Lung (tissue), 12 donors: ENCODE measurements around the gene TPO. TPM values are rescaled to one million over a fixed set of nuclear protein-coding genes. Genes with fewer than 3 reads are reported as not detected.

Experiments
- ATAC-seq: fragments of 200-7000 bp; cut with Tn5 transposase; one replicate; pipeline ENCODE4 v1.9.1; 2020; ENCODE audit warnings: moderate number of reproducible peaks; ENCODE audit not compliant: insufficient read depth, low FRiP score
- DNase-seq, 3 donors: peaks; one replicate each; pipeline ENCODE4 v3.0.0-alpha.2; 2013 to 2017
- H3K27ac ChIP-seq, 2 donors: one replicate each; pipeline ENCODE4 v1.5.1; 2013; ENCODE audit warnings: mild to moderate bottlenecking in 2 of 2, moderate library complexity in 2 of 2, control low read depth in 1 of 2, inconsistent platforms in 1 of 2, low read depth in 1 of 2, low read length in 1 of 2
- H3K27me3 ChIP-seq, 3 donors: one replicate each; pipeline ENCODE4 v1.5.1; 2013; ENCODE audit warnings: low read length in 2 of 3; ENCODE audit not compliant: control insufficient read depth in 3 of 3, insufficient read depth in 3 of 3
- H3K36me3 ChIP-seq, 4 donors: one replicate each; pipeline ENCODE4 v1.5.1; 2013; ENCODE audit warnings: low read length in 4 of 4, mild to moderate bottlenecking in 1 of 4, moderate library complexity in 1 of 4; ENCODE audit not compliant: control insufficient read depth in 4 of 4, insufficient read depth in 4 of 4
- H3K4me1 ChIP-seq, 5 donors: one replicate each; pipeline ENCODE4 v1.5.1; 2013; ENCODE audit warnings: low read length in 5 of 5, mild to moderate bottlenecking in 2 of 5, moderate library complexity in 1 of 5; ENCODE audit not compliant: control insufficient read depth in 5 of 5, insufficient read depth in 5 of 5
- H3K4me3 ChIP-seq: one replicate; pipeline ENCODE4 v1.5.1; 2013; ENCODE audit warnings: mild to moderate bottlenecking, control low read depth, moderate library complexity
- H3K9ac ChIP-seq, 2 donors: one replicate each; pipeline ENCODE4 v1.5.1; 2013; ENCODE audit warnings: low read length in 2 of 2, control low read depth in 1 of 2; ENCODE audit not compliant: insufficient read depth in 1 of 2
- H3K9me3 ChIP-seq, 4 donors: one replicate each; pipeline ENCODE4 v1.5.1; 2013; ENCODE audit warnings: low read length in 3 of 4, mild to moderate bottlenecking in 1 of 4, moderate library complexity in 1 of 4; ENCODE audit not compliant: control insufficient read depth in 4 of 4, insufficient read depth in 3 of 4
- CTCF ChIP-seq: IDR thresholded peaks from 2 replicates; pipeline ENCODE4 v1.5.1; 2012; ENCODE audit warnings: mild to moderate bottlenecking; ENCODE audit errors: control extremely low read depth, extremely low read depth
- WGBS, 2 donors: extraction: QIAGEN DNeasy Blood & Tissue Kit; methylation state at CpG; one replicate each; pipeline ENCODE4 v1.1.7; 2013; 5-methylcytosine and 5-hydroxymethylcytosine counted together
- polyA plus RNA-seq, 2 donors: library from polyadenylated mRNA; stranded (reverse); fragments of 200-250 nt; gene quantifications; one replicate each; pipeline ENCODE4 v1.2.1, GENCODE V29; 2013
- total RNA-seq, 2 donors: library from RNA; depleted of rRNA in 1 of 2; stranded (reverse); fragments of >200 nt in 1 of 2; gene quantifications; one replicate each; pipeline ENCODE4 v1.2.1, GENCODE V29; 2014 to 2021
- donor health status: control.
- donor health status: control.
- donor health status: Bipolar disorder and iron deficiency.
- donor health status: healthy.
- donor health status: DM: yes; HTN: yes; CAD: no.

TPO gene
- total and polyA plus RNA-seq, 4 donors, result 0.17 to 0.31 TPM; not detected in 2

GRCh38 chr2:1586923-1587840 lies 173.9 kb downstream of the TPO start:
- no peaks in the 10 kb centered on the region for H3K27me3 ChIP-seq
- peaks cover 0 to 25% (median 5%) of the 10 kb centered on the region in 5 donors for H3K4me1 ChIP-seq
- H3K4me3 ChIP-seq, result no peak overlapping the region
- H3K27ac ChIP-seq, result no peak overlapping the region
- DNase-seq (no peak), ATAC-seq (no peak)
- no peaks in the 10 kb centered on the region for H3K36me3 ChIP-seq
- no peak overlapping the region for H3K9ac ChIP-seq
- no peak for TF ChIP-seq CTCF
- 77% methylated on average over 17 of the region's 17 CpGs for WGBS, 2 donors
- no peaks in the 10 kb centered on the region for H3K9me3 ChIP-seq

GRCh38 chr2:1588051-1588977 lies 175.1 kb downstream of the TPO start:
- ATAC-seq (no peak), DNase-seq (peak in 1 of 3 donors; percentile 13)
- Histone ChIP-seq H3K36me3 (no peaks in the 10 kb centered on the region), H3K9me3 (no peaks in the 10 kb centered on the region), H3K4me3 (no peak overlapping the region), H3K27ac (no peak overlapping the region), H3K9ac (no peak overlapping the region), H3K27me3 (no peaks in the 10 kb centered on the region), H3K4me1 (peaks cover 0 to 31% (median 6%) of the 10 kb centered on the region in 5 donors)
- no peak for TF ChIP-seq CTCF
- WGBS, 2 donors, result 82 to 85% methylated on average over 27 of the region's 27 CpGs

GRCh38 chr2:1588978-1589621 lies 175.8 kb downstream of the TPO start:
- no peak overlapping the region for H3K9ac ChIP-seq
- peak overlapping the region in 1 of 2 donors; percentile 4 for H3K27ac ChIP-seq
- WGBS, 2 donors, result 65 to 71% methylated on average over 15 of the region's 15 CpGs
- DNase-seq (peak; percentile 48 to 62 (median 60)), ATAC-seq (no peak)
- TF ChIP-seq CTCF, result no peak
- no peak overlapping the region for H3K4me3 ChIP-seq
- H3K4me1 ChIP-seq, result peaks cover 0 to 37% (median 12%) of the 10 kb centered on the region in 5 donors
- no peaks in the 10 kb centered on the region for H3K27me3 ChIP-seq
- no peaks in the 10 kb centered on the region for H3K9me3 ChIP-seq
- H3K36me3 ChIP-seq, result no peaks in the 10 kb centered on the region
